ENCODE data around the gene FEZ2. TPM values are rescaled to one million over a fixed set of nuclear protein-coding genes. Genes with fewer than 3 reads are reported as not detected.

FEZ2 gene
- polyA plus RNA-seq, 1 experiment, result 38.3 TPM

DNA sequence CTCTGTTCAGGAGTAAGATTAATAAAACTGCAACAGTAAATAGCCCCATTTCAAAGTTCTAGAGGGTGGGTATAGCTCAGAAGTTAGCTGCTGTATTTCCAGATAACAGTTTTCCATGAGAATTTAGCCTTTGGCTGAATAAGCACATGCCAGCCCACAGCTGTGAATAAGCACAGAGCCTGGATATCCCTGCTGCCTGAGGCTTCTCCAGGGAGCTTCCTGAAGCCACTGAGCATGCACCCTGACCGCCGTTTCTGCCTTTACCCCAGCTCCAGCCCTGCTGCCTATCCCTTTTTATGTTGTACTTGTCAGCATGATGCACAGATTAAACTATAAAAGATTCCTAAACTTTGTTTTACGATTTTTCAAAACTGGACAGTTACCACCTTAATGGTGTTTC lies 85.3 kb downstream of the FEZ2 start:
- POLR2A ChIA-PET, result no interaction called here
- DNase-seq (ENCODE audit: low read depth), result no peak
- TF ChIP-seq, protein P1, sequence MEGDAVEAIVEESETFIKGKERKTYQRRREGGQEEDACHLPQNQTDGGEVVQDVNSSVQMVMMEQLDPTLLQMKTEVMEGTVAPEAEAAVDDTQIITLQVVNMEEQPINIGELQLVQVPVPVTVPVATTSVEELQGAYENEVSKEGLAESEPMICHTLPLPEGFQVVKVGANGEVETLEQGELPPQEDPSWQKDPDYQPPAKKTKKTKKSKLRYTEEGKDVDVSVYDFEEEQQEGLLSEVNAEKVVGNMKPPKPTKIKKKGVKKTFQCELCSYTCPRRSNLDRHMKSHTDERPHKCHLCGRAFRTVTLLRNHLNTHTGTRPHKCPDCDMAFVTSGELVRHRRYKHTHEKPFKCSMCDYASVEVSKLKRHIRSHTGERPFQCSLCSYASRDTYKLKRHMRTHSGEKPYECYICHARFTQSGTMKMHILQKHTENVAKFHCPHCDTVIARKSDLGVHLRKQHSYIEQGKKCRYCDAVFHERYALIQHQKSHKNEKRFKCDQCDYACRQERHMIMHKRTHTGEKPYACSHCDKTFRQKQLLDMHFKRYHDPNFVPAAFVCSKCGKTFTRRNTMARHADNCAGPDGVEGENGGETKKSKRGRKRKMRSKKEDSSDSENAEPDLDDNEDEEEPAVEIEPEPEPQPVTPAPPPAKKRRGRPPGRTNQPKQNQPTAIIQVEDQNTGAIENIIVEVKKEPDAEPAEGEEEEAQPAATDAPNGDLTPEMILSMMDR (IDR thresholded peaks at IDR 0.05; ENCODE audit: insufficient read depth, low read depth, low read length), result no peak
- CTCF ChIA-PET, result interaction anchor here (0.9 to 2.3 kb wide), 3 partner anchors 41 to 152 kb away, joined by 3 to 11 read pairs (median 3); no protein-coding TSS in a partner anchor
- Histone ChIP-seq H3K36me3 (ENCODE audit: control insufficient read depth, insufficient read depth, low read length) (peaks cover 23% of the 10 kb centered on the region), H3K4me3 (ENCODE audit: low read depth, low read length) (no peak overlapping the region), H3K27me3 (ENCODE audit: control insufficient read depth, insufficient read depth, low read length) (no peaks in the 10 kb centered on the region)

DNA sequence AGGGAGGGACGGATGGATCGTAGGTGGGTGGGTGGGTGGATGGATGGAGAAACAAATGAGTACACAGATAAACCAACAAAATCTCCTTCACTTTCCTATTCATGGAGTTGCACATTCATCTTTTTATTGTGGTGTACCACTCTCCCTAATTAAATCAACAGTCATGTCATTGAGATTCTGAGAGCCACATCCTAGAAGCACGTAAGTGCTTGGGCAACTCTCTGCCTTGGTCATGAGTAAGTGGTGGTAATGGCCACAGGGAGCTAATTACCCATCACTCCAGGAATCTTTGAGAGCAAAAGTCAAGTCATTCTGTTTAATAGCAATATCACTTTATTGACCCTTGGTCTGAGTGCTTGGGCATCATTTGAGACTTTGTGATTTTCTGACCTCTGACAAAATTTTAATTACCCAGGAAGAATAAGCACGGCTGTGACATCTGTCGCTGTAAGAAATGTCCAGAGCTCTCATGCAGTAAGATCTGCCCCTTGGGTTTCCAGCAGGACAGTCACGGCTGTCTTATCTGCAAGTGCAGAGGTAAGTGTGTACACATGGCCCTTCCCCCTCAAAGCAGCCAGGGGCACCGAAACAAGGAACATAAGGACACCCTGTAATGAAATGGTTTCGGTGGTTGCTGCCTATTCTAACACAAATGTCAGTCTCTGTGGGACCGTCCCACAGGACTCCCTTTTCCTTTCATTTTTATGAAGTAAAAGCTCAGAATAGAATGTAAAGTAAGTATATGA lies 85.9 kb downstream of the FEZ2 start:
- H3K27me3 ChIP-seq (ENCODE audit: control insufficient read depth, insufficient read depth, low read length), result no peaks in the 10 kb centered on the region
- TF ChIP-seq, protein P1 (IDR thresholded peaks at IDR 0.05; ENCODE audit: insufficient read depth, low read depth, low read length), result no peak
- ChIA-PET POLR2A (no interaction called here), CTCF (interaction anchor here (1.0 to 2.3 kb wide), 2 partner anchors 60 to 153 kb away, joined by 3 to 11 read pairs; no protein-coding TSS in a partner anchor)
- H3K4me3 ChIP-seq (ENCODE audit: low read depth, low read length), result no peak overlapping the region
- H3K36me3 ChIP-seq (ENCODE audit: control insufficient read depth, insufficient read depth, low read length), result peaks cover 17% of the 10 kb centered on the region
- DNase-seq (ENCODE audit: low read depth), result no peak

GRCh38 chr2:36509075-36509474 lies 88.9 kb downstream of the FEZ2 start:
- no peak for DNase-seq (ENCODE audit: low read depth)
- TF ChIP-seq, protein P1 (IDR thresholded peaks at IDR 0.05; ENCODE audit: insufficient read depth, low read depth, low read length), result no peak
- Histone ChIP-seq H3K36me3 (ENCODE audit: control insufficient read depth, insufficient read depth, low read length) (peaks cover 15% of the 10 kb centered on the region), H3K4me3 (ENCODE audit: low read depth, low read length) (no peak overlapping the region), H3K27me3 (ENCODE audit: control insufficient read depth, insufficient read depth, low read length) (no peaks in the 10 kb centered on the region)
- POLR2A ChIA-PET, result no interaction called here
- CTCF ChIA-PET, result no interaction called here

DNA sequence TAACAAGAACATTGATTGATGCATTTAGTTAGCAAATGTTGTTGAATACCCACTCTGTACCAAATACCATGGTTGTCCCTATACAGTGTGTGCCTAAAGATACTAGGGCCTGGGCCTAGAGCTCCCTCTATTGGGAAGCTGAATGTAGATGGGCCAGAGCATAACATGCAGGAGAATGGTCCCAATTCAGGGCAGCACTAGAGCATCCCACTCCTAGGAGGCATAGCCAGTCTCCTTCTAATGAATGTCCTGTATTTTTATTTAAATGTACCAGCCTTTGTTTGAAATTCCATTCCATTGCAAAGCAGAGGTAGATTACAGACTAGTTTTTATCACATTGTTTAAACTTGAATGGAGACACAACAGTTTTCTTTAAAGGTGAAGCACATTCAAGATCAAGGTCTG lies 90.6 kb downstream of the FEZ2 start:
- no peak overlapping the region for H3K4me3 ChIP-seq (ENCODE audit: low read depth, low read length)
- ChIA-PET CTCF (interaction anchor here (0.6 to 1.7 kb wide), 9 partner anchors 9 to 155 kb away, joined by 3 to 8 read pairs (median 4); no protein-coding TSS in a partner anchor), POLR2A (interaction anchor here (0.6 kb wide), 1 partner anchor 78 kb away, joined by 3 read pairs; no protein-coding TSS in a partner anchor)
- peaks cover 14% of the 10 kb centered on the region for H3K36me3 ChIP-seq (ENCODE audit: control insufficient read depth, insufficient read depth, low read length)
- TF ChIP-seq, protein P1 (IDR thresholded peaks at IDR 0.05; ENCODE audit: insufficient read depth, low read depth, low read length), result peak; percentile 87
- H3K27me3 ChIP-seq (ENCODE audit: control insufficient read depth, insufficient read depth, low read length), result no peaks in the 10 kb centered on the region
- DNase-seq (ENCODE audit: low read depth), result no peak

Other genes starting within 250 kb of the FEZ2 start
- 427 and 729 TPM in 2 replicates for gene CRIM1, start 242.4 kb downstream of the FEZ2 start, polyA plus RNA-seq (2011; rRNA removed)
- 38.0 and 41.1 TPM in 2 replicates for gene VIT, start 98.5 kb upstream of the FEZ2 start, polyA plus RNA-seq (2011; rRNA removed)